HEK293 (cell line): Measurements from ENCODE around the gene RFC1.

Experiments
- CTCF ChIA-PET: fragments of 350-600 bp; formaldehyde crosslinking; extraction: SDS; loops from one replicate; lab custom pipeline; 2021; ENCODE audit warnings: antibody characterized with exemption; lab: Yijun Ruan, JAX
- POLR2A ChIA-PET: fragments of 300-600 bp; formaldehyde crosslinking; extraction: SDS; loops from one replicate; lab custom pipeline; 2020; ENCODE audit warnings: antibody characterized with exemption, inconsistent platforms; lab: Yijun Ruan, JAX
- H3K27ac ChIP-seq: fragments of 200-500 bp; sonication (Bioruptor generic); 2 replicates; pipeline ENCODE4 v1.5.1; 2014; ENCODE audit warnings: low read depth, low read length, control low read depth, inconsistent platforms; ENCODE audit errors: extremely low read depth
- H3K36me3 ChIP-seq, 2 experiments: fragments of 200-500 bp in 1 of 2; sonication (Bioruptor generic) in 1 of 2; 1 replicate in 1 of 2; 2 replicates in 1 of 2; pipeline ENCODE4 v1.5.1; 2014 to 2017; ENCODE audit warnings: inconsistent platforms in 2 of 2, low read length in 2 of 2; ENCODE audit not compliant: control insufficient read depth in 2 of 2, insufficient read depth in 1 of 2
- H3K4me1 ChIP-seq: fragments of 200-500 bp; sonication (Bioruptor generic); 2 replicates; pipeline ENCODE4 v1.5.1; 2014; ENCODE audit warnings: mild to moderate bottlenecking, low read length, inconsistent platforms; ENCODE audit not compliant: control insufficient read depth, insufficient read depth
- H3K4me3 ChIP-seq: 2 replicates; pipeline ENCODE4 v1.5.1; 2011; ENCODE audit warnings: low read depth, mild to moderate bottlenecking, control low read depth, low read length, moderate library complexity
- H3K9me3 ChIP-seq: fragments of 200-500 bp; sonication (Bioruptor generic); 2 replicates; pipeline ENCODE4 v1.5.1; 2014; ENCODE audit warnings: low read depth, low read length, inconsistent platforms; ENCODE audit not compliant: control insufficient read depth, insufficient read depth
- HOXC10 ChIP-seq: sonication (generic); formaldehyde crosslinking; IDR thresholded peaks from 2 replicates; pipeline ENCODE4 v1.8.1; 2023; ENCODE audit warnings: mild to moderate bottlenecking, missing genetic modification reagents
- TSHZ1 ChIP-seq: fragments of 450-650 bp; formaldehyde crosslinking; IDR thresholded peaks from 2 replicates; pipeline ENCODE4 v1.5.1; 2016; ENCODE audit warnings: missing biosample characterization, missing genetic modification characterization, borderline replicate concordance
- ZBTB21 ChIP-seq: fragments of 450-650 bp; formaldehyde crosslinking; IDR thresholded peaks from 2 replicates; pipeline ENCODE4 v1.5.1; 2017; ENCODE audit warnings: missing biosample characterization, missing genetic modification characterization
- ZBTB8A ChIP-seq: fragments of 450-650 bp; formaldehyde crosslinking; IDR thresholded peaks from 2 replicates; pipeline ENCODE4 v1.5.1; 2016; ENCODE audit warnings: missing biosample characterization, missing genetic modification characterization
- ZFP37 ChIP-seq: fragments of 450-650 bp; formaldehyde crosslinking; IDR thresholded peaks from 2 replicates; pipeline ENCODE4 v1.5.1; 2016; ENCODE audit warnings: missing biosample characterization, missing genetic modification characterization
- ZFP41 ChIP-seq: fragments of 450-650 bp; formaldehyde crosslinking; IDR thresholded peaks from 2 replicates; pipeline ENCODE4 v1.5.1; 2016; ENCODE audit warnings: missing biosample characterization, missing genetic modification characterization, borderline replicate concordance
- ZNF155 ChIP-seq: fragments of 450-650 bp; formaldehyde crosslinking; IDR thresholded peaks from 2 replicates; pipeline ENCODE4 v1.5.1; 2016; ENCODE audit warnings: missing biosample characterization, missing genetic modification characterization
- ZNF202 ChIP-seq: fragments of 450-650 bp; formaldehyde crosslinking; IDR thresholded peaks from 2 replicates; pipeline ENCODE4 v1.5.1; 2016; ENCODE audit warnings: missing biosample characterization, missing genetic modification characterization, borderline replicate concordance
- ZNF211 ChIP-seq: fragments of 450-650 bp; formaldehyde crosslinking; IDR thresholded peaks from 2 replicates; pipeline ENCODE4 v1.5.1; 2016; ENCODE audit warnings: low read depth, missing biosample characterization, missing genetic modification characterization
- ZNF266 ChIP-seq: fragments of 450-650 bp; formaldehyde crosslinking; IDR thresholded peaks from 2 replicates; pipeline ENCODE4 v1.5.1; 2016; ENCODE audit warnings: missing biosample characterization, missing genetic modification characterization, low read depth
- ZNF280C ChIP-seq: fragments of 450-650 bp; formaldehyde crosslinking; IDR thresholded peaks from 2 replicates; pipeline ENCODE4 v1.5.1; 2016; ENCODE audit warnings: missing biosample characterization, missing genetic modification characterization
- ZNF354C ChIP-seq: fragments of 450-650 bp; formaldehyde crosslinking; IDR thresholded peaks from 2 replicates; pipeline ENCODE4 v1.5.1; 2016; ENCODE audit warnings: missing biosample characterization, missing genetic modification characterization, low read depth, borderline replicate concordance
- ZNF558 ChIP-seq: fragments of 450-650 bp; formaldehyde crosslinking; IDR thresholded peaks from 2 replicates; pipeline ENCODE4 v1.5.1; 2016; ENCODE audit warnings: missing biosample characterization, missing genetic modification characterization
- ZNF560 ChIP-seq: fragments of 450-650 bp; formaldehyde crosslinking; IDR thresholded peaks from 2 replicates; pipeline ENCODE4 v1.5.1; 2017; ENCODE audit warnings: missing biosample characterization, missing genetic modification characterization, borderline replicate concordance
- ZNF596 ChIP-seq: fragments of 450-650 bp; IDR thresholded peaks from 2 replicates; pipeline ENCODE4 v1.5.0; 2018; ENCODE audit warnings: missing biosample characterization, mild to moderate bottlenecking, missing genetic modification characterization, moderate library complexity
- ZNF654 ChIP-seq: fragments of 450-650 bp; formaldehyde crosslinking; IDR thresholded peaks from 2 replicates; pipeline ENCODE4 v1.5.1; 2016; ENCODE audit warnings: low read depth, missing biosample characterization, missing genetic modification characterization
- ZNF664 ChIP-seq: fragments of 450-650 bp; formaldehyde crosslinking; IDR thresholded peaks from 2 replicates; pipeline ENCODE4 v1.5.1; 2016; ENCODE audit warnings: missing biosample characterization, missing genetic modification characterization
- ZNF701 ChIP-seq: fragments of 450-650 bp; formaldehyde crosslinking; IDR thresholded peaks from 2 replicates; pipeline ENCODE4 v1.5.1; 2016; ENCODE audit warnings: missing biosample characterization, missing genetic modification characterization
- ZNF777 ChIP-seq: fragments of 450-650 bp; formaldehyde crosslinking; IDR thresholded peaks from 2 replicates; pipeline ENCODE4 v1.5.1; 2017; ENCODE audit warnings: missing biosample characterization, missing genetic modification characterization, borderline replicate concordance

The RFC1 gene

DNA sequence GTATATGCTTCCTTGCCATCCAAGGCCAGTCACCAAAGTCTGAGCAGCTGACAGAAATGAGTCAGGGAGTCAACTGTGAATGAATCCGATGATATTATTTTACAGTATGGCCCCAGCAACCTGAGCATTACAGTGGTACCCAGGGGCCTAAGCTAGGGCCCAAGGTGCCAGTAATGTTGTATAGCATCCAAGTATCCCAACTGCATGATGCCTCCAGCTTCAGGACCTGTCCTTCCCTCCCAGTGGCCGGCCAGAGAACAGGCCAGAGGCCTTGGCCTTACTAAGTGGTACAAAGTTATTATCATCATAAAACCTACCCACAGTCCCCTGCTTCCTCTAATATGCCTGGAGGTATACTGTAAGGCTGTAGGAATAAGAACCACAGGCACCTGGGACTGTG is 79.9 kb downstream of the RFC1 start:
- Histone ChIP-seq H3K36me3 (peaks cover 9 to 61% of the 10 kb centered on the region in 2 experiments), H3K4me1 (no peaks in the 10 kb centered on the region), H3K4me3 (no peak overlapping the region), H3K27ac (no peak overlapping the region)
- TF ChIP-seq ZNF558 (tag by site-specific recombination) (no peak), HOXC10 (CRISPR knock-in tag) (no peak), ZNF654 (tag by site-specific recombination) (no peak), ZNF266 (tag by site-specific recombination) (no peak), ZNF701 (tag by site-specific recombination) (no peak), TSHZ1 (tag by site-specific recombination) (no peak), ZNF354C (tag by site-specific recombination) (no peak), ZNF202 (tag by site-specific recombination) (no peak), ZNF596 (no peak), ZFP41 (tag by site-specific recombination) (no peak), ZBTB21 (tag by site-specific recombination) (no peak)
- TF ChIP-seq, all 188 proteins: peak for 0
- no peaks in the 10 kb centered on the region for H3K9me3 ChIP-seq
- ChIA-PET POLR2A (no interaction called here), CTCF (interaction anchor here (1.3 kb wide), 1 partner anchor 426 kb away, joined by 5 read pairs; no protein-coding TSS in a partner anchor)

DNA sequence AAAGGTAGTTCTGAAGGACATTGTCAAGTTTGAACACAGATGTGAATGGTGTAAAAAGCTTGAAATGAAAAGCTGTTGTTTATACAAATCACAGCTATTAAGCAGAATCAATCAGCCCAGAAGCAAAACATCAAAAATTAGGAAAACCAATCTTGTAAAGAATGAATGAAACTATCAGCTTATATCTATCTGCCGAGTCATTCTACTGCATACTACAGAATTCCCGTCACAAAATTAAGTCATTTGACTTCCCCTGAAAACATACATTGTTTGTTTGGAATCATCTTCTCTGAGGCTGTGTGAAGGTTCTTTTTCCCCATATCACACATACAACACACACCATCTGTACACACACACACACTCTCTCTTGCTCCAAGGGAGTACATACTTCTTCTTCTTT is 80.3 kb downstream of the RFC1 start:
- ChIA-PET CTCF (interaction anchor here (1.1 to 1.3 kb wide), 2 partner anchors 68 to 425 kb away, joined by 3 to 5 read pairs; no protein-coding TSS in a partner anchor), POLR2A (no interaction called here)
- Histone ChIP-seq H3K4me1 (no peaks in the 10 kb centered on the region), H3K9me3 (no peaks in the 10 kb centered on the region), H3K27ac (no peak overlapping the region), H3K36me3 (peaks cover 9 to 57% of the 10 kb centered on the region in 2 experiments), H3K4me3 (no peak overlapping the region)
- TF ChIP-seq ZNF155 (tag by site-specific recombination): no peak
- no peak for TF ChIP-seq ZBTB8A (tag by site-specific recombination)
- TF ChIP-seq ZFP37: no peak
- no peak for TF ChIP-seq ZNF777 (tag by site-specific recombination)
- no peak for TF ChIP-seq ZNF211 (tag by site-specific recombination)
- TF ChIP-seq ZNF560 (tag by site-specific recombination): no peak
- TF ChIP-seq ZNF280C (tag by site-specific recombination): no peak
- no peak for TF ChIP-seq ZNF664 (tag by site-specific recombination)
